HEK293 (cell line): ENCODE results near the gene SH2D2A.

ENCODE experiments used
- ATF2 ChIP-seq: fragments of 450-650 bp; formaldehyde crosslinking; IDR thresholded peaks from 2 replicates; pipeline ENCODE4 v1.5.1; 2016; ENCODE audit warnings: missing biosample characterization, missing genetic modification characterization, low read depth
- CTCF ChIP-seq: fragments of 450-650 bp; formaldehyde crosslinking; IDR thresholded peaks from 2 replicates; pipeline ENCODE4 v1.5.1; 2016; ENCODE audit warnings: missing biosample characterization, missing genetic modification characterization
- HOXC10 ChIP-seq: sonication (generic); formaldehyde crosslinking; IDR thresholded peaks from 2 replicates; pipeline ENCODE4 v1.8.1; 2023; ENCODE audit warnings: mild to moderate bottlenecking, missing genetic modification reagents
- MYNN ChIP-seq: fragments of 450-650 bp; formaldehyde crosslinking; IDR thresholded peaks from 2 replicates; pipeline ENCODE4 v1.5.1; 2016; ENCODE audit warnings: missing biosample characterization, missing genetic modification characterization, borderline replicate concordance
- SP2 ChIP-seq: fragments of 450-650 bp; formaldehyde crosslinking; IDR thresholded peaks from 2 replicates; pipeline ENCODE4 v1.5.1; 2016; ENCODE audit warnings: missing biosample characterization, missing genetic modification characterization
- ZBTB7A ChIP-seq: fragments of 450-650 bp; formaldehyde crosslinking; IDR thresholded peaks from 2 replicates; pipeline ENCODE4 v1.5.1; 2016; ENCODE audit warnings: low read depth, missing biosample characterization, missing genetic modification characterization
- ZNF132 ChIP-seq: fragments of 450-650 bp; formaldehyde crosslinking; IDR thresholded peaks from 2 replicates; pipeline ENCODE4 v1.5.1; 2017; ENCODE audit warnings: missing biosample characterization, missing genetic modification characterization, borderline replicate concordance
- ZNF146 ChIP-seq: fragments of 450-650 bp; formaldehyde crosslinking; IDR thresholded peaks from 2 replicates; pipeline ENCODE4 v1.5.1; 2016; ENCODE audit warnings: missing biosample characterization, missing genetic modification characterization
- ZNF2 ChIP-seq: fragments of 450-650 bp; formaldehyde crosslinking; IDR thresholded peaks from 2 replicates; pipeline ENCODE4 v1.5.1; 2016; ENCODE audit warnings: missing biosample characterization, missing genetic modification characterization
- ZNF639 ChIP-seq: fragments of 450-650 bp; formaldehyde crosslinking; IDR thresholded peaks from 2 replicates; pipeline ENCODE4 v1.5.1; 2016; ENCODE audit warnings: missing biosample characterization, missing genetic modification characterization
- ZNF664 ChIP-seq: fragments of 450-650 bp; formaldehyde crosslinking; IDR thresholded peaks from 2 replicates; pipeline ENCODE4 v1.5.1; 2016; ENCODE audit warnings: missing biosample characterization, missing genetic modification characterization
- ZSCAN5A ChIP-seq: fragments of 450-650 bp; formaldehyde crosslinking; IDR thresholded peaks from 2 replicates; pipeline ENCODE4 v1.5.1; 2016; ENCODE audit warnings: missing biosample characterization, missing genetic modification characterization

GRCh38 chr1:156860113-156860627 lies 43.5 kb upstream of the SH2D2A start:
- no peak for TF ChIP-seq MYNN (tag by site-specific recombination)
- TF ChIP-seq ZNF664 (tag by site-specific recombination), result no peak
- TF ChIP-seq SP2, result no peak
- TF ChIP-seq CTCF (tag by site-specific recombination), result peak; percentile 90
- no peak for TF ChIP-seq ZNF146
- TF ChIP-seq ZNF132 (tag by site-specific recombination), result no peak
- no peak for TF ChIP-seq ATF2 (tag by site-specific recombination)
- TF ChIP-seq ZSCAN5A (tag by site-specific recombination), result no peak
- no peak for TF ChIP-seq ZNF639 (tag by site-specific recombination)
- no peak for TF ChIP-seq HOXC10 (CRISPR knock-in tag)
- TF ChIP-seq ZBTB7A (tag by site-specific recombination), result no peak
- 0 out of 2 replicates have a peak, but pooled peaks have one; percentile 59 for TF ChIP-seq ZNF2 (tag by site-specific recombination)
